ENCODE results near the gene ZBTB24. TPM values are rescaled to one million over a fixed set of nuclear protein-coding genes. Genes with fewer than 3 reads are reported as not detected.

Gene ZBTB24
- total and polyA plus RNA-seq, 2 donors (not counting 3 experiments of a cell fraction or from before 2014, with no cell fraction given) = 1.9 to 6.2 TPM

DNA sequence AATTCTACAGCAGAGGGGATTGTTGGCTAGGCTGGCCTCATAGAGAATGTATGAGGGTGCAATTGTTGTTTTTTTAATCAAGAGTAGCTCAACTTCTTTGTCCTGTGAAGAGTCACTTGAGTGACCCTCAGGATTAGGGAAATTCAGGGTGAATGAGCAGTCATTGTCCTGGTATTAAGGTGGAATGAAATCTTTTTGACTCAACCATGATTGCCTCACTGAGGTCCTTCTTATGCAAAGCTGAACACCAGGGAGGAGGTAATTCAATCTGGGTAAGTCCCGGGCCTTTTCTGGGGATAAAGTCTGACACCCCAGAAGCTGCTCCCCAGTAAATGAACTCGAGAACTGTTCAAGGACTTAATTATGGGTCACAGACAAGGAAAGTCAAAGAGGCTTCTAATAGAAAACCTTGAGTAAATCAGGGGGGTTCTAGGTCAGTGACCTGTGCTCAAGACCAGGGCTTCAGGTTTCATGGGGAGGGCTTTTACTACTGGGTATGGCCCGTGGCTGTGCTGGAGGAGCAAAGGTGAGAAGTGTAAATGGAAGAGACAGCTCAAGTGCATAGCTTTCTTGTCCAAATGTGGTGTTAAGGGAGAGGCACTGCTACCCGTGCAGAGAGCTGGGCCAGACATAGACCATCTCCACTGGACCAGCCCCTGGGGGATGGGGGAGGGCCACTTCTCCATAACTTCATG, 25.3 kb upstream of the ZBTB24 start:
- Histone ChIP-seq H3K4me3 (replicated peaks in 1 of 3; ENCODE audit: insufficient read depth in 1 of 3, low read depth in 1 of 3, low read length in 3 of 3) (no peak overlapping the region), H3K9me1 (replicated peaks; ENCODE audit: control insufficient read depth, extremely low read depth, insufficient read depth, low read length) (no peaks in the 10 kb centered on the region), H3K79me2 (ENCODE audit: control insufficient read depth, insufficient read depth, low read length) (no peaks in the 10 kb centered on the region), H3K4me2 (ENCODE audit: insufficient read depth, low read length) (no peak overlapping the region), H3K27ac (ENCODE audit: insufficient read depth, low read depth, low read length) (no peak overlapping the region), H3K9me3 (replicated peaks; ENCODE audit: control insufficient read depth, insufficient read depth, low read length) (no peaks in the 10 kb centered on the region), H3K36me3 (ENCODE audit: control insufficient read depth in 2 of 2, extremely low read depth in 1 of 2, insufficient read depth in 2 of 2, low read length in 2 of 2) (no peaks in the 10 kb centered on the region), H3K27me3 (ENCODE audit: control insufficient read depth in 2 of 2, insufficient read depth in 2 of 2, low read length in 2 of 2) (peaks cover 5 to 8% of the 10 kb centered on the region in 2 experiments), H3K9ac (replicated peaks; ENCODE audit: extremely low read depth, insufficient read depth, low read length) (no peak overlapping the region), H2AFZ (ENCODE audit: low read depth, low read length) (no peak overlapping the region), H3K4me1 (ENCODE audit: control insufficient read depth, extremely low read depth, insufficient read depth, low read length) (no peaks in the 10 kb centered on the region), H4K20me1 (replicated peaks; ENCODE audit: control insufficient read depth, extremely low read depth, insufficient read depth, low read length) (no peaks in the 10 kb centered on the region)
- no TSS peak for BruUV-seq (replicated peaks)
- FAIRE-seq (no peak), DNase-seq (ENCODE audit: low read depth, low spot score) (no peak)
- intact Hi-C loops (cut with micrococcal nuclease) = no loop called here
- POLR2A ChIA-PET = no interaction called here
- no peak for TF ChIP-seq GATA2 (IDR thresholded peaks at IDR 0.05; ENCODE audit: insufficient read depth, insufficient read length, low read depth, low read length)
- no peak for TF ChIP-seq MYC (IDR thresholded peaks at IDR 0.05; ENCODE audit: low read depth, low read length)
- CTCF ChIA-PET = interaction anchor here (0.9 to 1.0 kb wide), 2 partner anchors 9 to 531 kb away, joined by 3 read pairs; no protein-coding TSS in a partner anchor
- dilution Hi-C loops (cut with MboI; ENCODE audit: extremely low pct_ligation_motif_present, low sequenced_read_pairs) = no loop called here

DNA sequence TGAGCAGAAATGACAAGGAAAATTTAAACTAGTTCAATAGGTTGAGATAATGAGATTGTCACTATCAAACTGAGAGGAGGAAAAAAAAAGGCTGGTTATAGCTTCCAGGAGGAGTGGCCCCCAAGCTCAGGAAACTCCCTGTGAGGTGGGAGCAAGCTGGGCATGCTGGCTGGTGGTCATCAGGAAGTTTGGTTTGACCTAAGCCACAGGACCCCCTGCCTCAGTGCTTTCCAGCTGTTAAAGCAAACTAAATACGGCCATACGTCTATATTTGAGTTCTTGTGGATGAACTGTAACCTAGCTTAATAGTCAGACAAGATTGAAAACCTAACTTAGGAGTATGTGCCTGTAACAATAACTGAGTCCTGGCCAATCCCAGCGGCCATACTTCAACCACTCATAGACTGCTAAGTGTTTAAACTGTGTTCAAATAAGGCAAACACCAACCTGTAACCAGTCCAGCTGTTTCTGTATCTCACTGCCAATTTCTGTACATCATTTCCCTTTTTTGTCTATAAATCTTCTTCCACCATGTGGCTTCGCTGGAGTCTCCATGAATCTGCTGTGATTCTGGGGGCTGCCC, 24.6 kb upstream of the ZBTB24 start:
- no peaks in the 10 kb centered on the region for H3K79me2 ChIP-seq (ENCODE audit: control insufficient read depth, insufficient read depth, low read length)
- H3K4me2 ChIP-seq (ENCODE audit: insufficient read depth, low read length) = no peak overlapping the region
- H3K9me3 ChIP-seq (replicated peaks; ENCODE audit: control insufficient read depth, insufficient read depth, low read length) = no peaks in the 10 kb centered on the region
- no peak overlapping the region for H3K4me3 ChIP-seq (replicated peaks in 1 of 3; ENCODE audit: insufficient read depth in 1 of 3, low read depth in 1 of 3, low read length in 3 of 3)
- ChIA-PET CTCF (interaction anchor here (0.9 to 1.0 kb wide), 3 partner anchors 9 to 532 kb away, joined by 3 read pairs; no protein-coding TSS in a partner anchor), POLR2A (no interaction called here)
- BruUV-seq (replicated peaks) = no TSS peak
- TF ChIP-seq GATA2 (IDR thresholded peaks at IDR 0.05; ENCODE audit: insufficient read depth, insufficient read length, low read depth, low read length) (no peak), FOS (IDR thresholded peaks at IDR 0.05; ENCODE audit: borderline replicate concordance, insufficient read depth, low read length) (no peak), EZH2 (IDR thresholded peaks at IDR 0.05; ENCODE audit: borderline replicate concordance, low read depth, low read length, severe bottlenecking) (no peak), POLR2A (IDR thresholded peaks at IDR 0.05; ENCODE audit: low read depth, low read length) (no peak), CTCF (IDR thresholded peaks at IDR 0.05; ENCODE audit: extremely low read depth in 1 of 2, insufficient read depth in 1 of 2, low read depth in 1 of 2, low read length in 2 of 2) (no peak), POLR2AphosphoS5 (IDR thresholded peaks at IDR 0.05; ENCODE audit: insufficient read depth, low read depth, low read length) (no peak), JUN (IDR thresholded peaks at IDR 0.05; ENCODE audit: borderline replicate concordance, insufficient read depth, insufficient read length, low read depth) (no peak), MYC (IDR thresholded peaks at IDR 0.05; ENCODE audit: low read depth, low read length) (no peak)
- TF ChIP-seq, protein P1, sequence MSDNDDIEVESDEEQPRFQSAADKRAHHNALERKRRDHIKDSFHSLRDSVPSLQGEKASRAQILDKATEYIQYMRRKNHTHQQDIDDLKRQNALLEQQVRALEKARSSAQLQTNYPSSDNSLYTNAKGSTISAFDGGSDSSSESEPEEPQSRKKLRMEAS (IDR thresholded peaks at IDR 0.05; ENCODE audit: insufficient read depth, insufficient read length) = no peak
- FAIRE-seq (no peak), DNase-seq (ENCODE audit: low read depth, low spot score) (no peak)
- intact Hi-C loops (cut with micrococcal nuclease) = no loop called here
- no peaks in the 10 kb centered on the region for H3K9me1 ChIP-seq (replicated peaks; ENCODE audit: control insufficient read depth, extremely low read depth, insufficient read depth, low read length)
- no peak overlapping the region for H2AFZ ChIP-seq (ENCODE audit: low read depth, low read length)
- no peaks in the 10 kb centered on the region for H3K4me1 ChIP-seq (ENCODE audit: control insufficient read depth, extremely low read depth, insufficient read depth, low read length)
- H3K27me3 ChIP-seq (ENCODE audit: control insufficient read depth in 2 of 2, insufficient read depth in 2 of 2, low read length in 2 of 2) = peaks cover 5 to 8% of the 10 kb centered on the region in 2 experiments
- H3K9ac ChIP-seq (replicated peaks; ENCODE audit: extremely low read depth, insufficient read depth, low read length) = no peak overlapping the region
- no peaks in the 10 kb centered on the region for H4K20me1 ChIP-seq (replicated peaks; ENCODE audit: control insufficient read depth, extremely low read depth, insufficient read depth, low read length)
- H3K27ac ChIP-seq (ENCODE audit: insufficient read depth, low read depth, low read length) = no peak overlapping the region
- dilution Hi-C loops (cut with MboI; ENCODE audit: extremely low pct_ligation_motif_present, low sequenced_read_pairs) = no loop called here
- no peaks in the 10 kb centered on the region for H3K36me3 ChIP-seq (ENCODE audit: control insufficient read depth in 2 of 2, extremely low read depth in 1 of 2, insufficient read depth in 2 of 2, low read length in 2 of 2)

All from endothelial cell of umbilical vein (primary cell).